HEK293 (cell line): ENCODE data around the gene BTN2A1.

ENCODE experiments used
- CTCF ChIA-PET: fragments of 350-600 bp; formaldehyde crosslinking; extraction: SDS; loops from one replicate; lab custom pipeline; 2021; ENCODE audit warnings: antibody characterized with exemption; lab: Yijun Ruan, JAX
- POLR2A ChIA-PET: fragments of 300-600 bp; formaldehyde crosslinking; extraction: SDS; loops from one replicate; lab custom pipeline; 2020; ENCODE audit warnings: antibody characterized with exemption, inconsistent platforms; lab: Yijun Ruan, JAX
- H3K27ac ChIP-seq: fragments of 200-500 bp; sonication (Bioruptor generic); 2 replicates; pipeline ENCODE4 v1.5.1; 2014; ENCODE audit warnings: low read depth, low read length, control low read depth, inconsistent platforms; ENCODE audit errors: extremely low read depth
- H3K36me3 ChIP-seq, 2 experiments: fragments of 200-500 bp in 1 of 2; sonication (Bioruptor generic) in 1 of 2; 1 replicate in 1 of 2; 2 replicates in 1 of 2; pipeline ENCODE4 v1.5.1; 2014 to 2017; ENCODE audit warnings: inconsistent platforms in 2 of 2, low read length in 2 of 2; ENCODE audit not compliant: control insufficient read depth in 2 of 2, insufficient read depth in 1 of 2
- H3K4me1 ChIP-seq: fragments of 200-500 bp; sonication (Bioruptor generic); 2 replicates; pipeline ENCODE4 v1.5.1; 2014; ENCODE audit warnings: mild to moderate bottlenecking, low read length, inconsistent platforms; ENCODE audit not compliant: control insufficient read depth, insufficient read depth
- H3K4me3 ChIP-seq: 2 replicates; pipeline ENCODE4 v1.5.1; 2011; ENCODE audit warnings: low read depth, mild to moderate bottlenecking, control low read depth, low read length, moderate library complexity
- H3K9me3 ChIP-seq: fragments of 200-500 bp; sonication (Bioruptor generic); 2 replicates; pipeline ENCODE4 v1.5.1; 2014; ENCODE audit warnings: low read depth, low read length, inconsistent platforms; ENCODE audit not compliant: control insufficient read depth, insufficient read depth
- GLIS2 ChIP-seq: fragments of 450-650 bp; formaldehyde crosslinking; IDR thresholded peaks from 2 replicates; pipeline ENCODE4 v1.5.1; 2016; ENCODE audit warnings: missing biosample characterization, missing genetic modification characterization
- IKZF3 ChIP-seq: fragments of 450-650 bp; IDR thresholded peaks from 2 replicates; pipeline ENCODE4 v1.5.0; 2018; ENCODE audit warnings: missing biosample characterization, mild to moderate bottlenecking, missing genetic modification characterization, moderate library complexity
- KLF8 ChIP-seq: fragments of 450-650 bp; formaldehyde crosslinking; IDR thresholded peaks from 2 replicates; pipeline ENCODE4 v1.5.1; 2016; ENCODE audit warnings: missing biosample characterization, missing genetic modification characterization
- KLF9 ChIP-seq: fragments of 450-650 bp; formaldehyde crosslinking; IDR thresholded peaks from 2 replicates; pipeline ENCODE4 v1.5.1; 2016; ENCODE audit warnings: missing biosample characterization, missing genetic modification characterization, low read depth
- MEIS1 ChIP-seq: sonication (generic); formaldehyde crosslinking; IDR thresholded peaks from 2 replicates; pipeline ENCODE4 v1.8.1; 2022; ENCODE audit warnings: missing genetic modification reagents, mild to moderate bottlenecking, borderline replicate concordance
- OVOL3 ChIP-seq: fragments of 450-650 bp; formaldehyde crosslinking; IDR thresholded peaks from 2 replicates; pipeline ENCODE4 v1.5.1; 2016; ENCODE audit warnings: missing biosample characterization, missing genetic modification characterization
- PRDM10 ChIP-seq: fragments of 450-650 bp; formaldehyde crosslinking; IDR thresholded peaks from 2 replicates; pipeline ENCODE4 v1.5.1; 2016; ENCODE audit warnings: missing biosample characterization, missing genetic modification characterization
- REPIN1 ChIP-seq: fragments of 450-650 bp; formaldehyde crosslinking; IDR thresholded peaks from 2 replicates; pipeline ENCODE4 v1.5.1; 2017; ENCODE audit warnings: missing biosample characterization, missing genetic modification characterization, low read depth
- SP2 ChIP-seq: fragments of 450-650 bp; formaldehyde crosslinking; IDR thresholded peaks from 2 replicates; pipeline ENCODE4 v1.5.1; 2016; ENCODE audit warnings: missing biosample characterization, missing genetic modification characterization
- TCF7L2 ChIP-seq: IDR thresholded peaks from 2 replicates; pipeline ENCODE4 v1.6.1; 2011; ENCODE audit warnings: low read depth, mild to moderate bottlenecking, inconsistent platforms, low read length, moderate library complexity, borderline replicate concordance
- WT1 ChIP-seq: fragments of 450-650 bp; formaldehyde crosslinking; IDR thresholded peaks from 2 replicates; pipeline ENCODE4 v1.5.1; 2016; ENCODE audit warnings: missing biosample characterization, missing genetic modification characterization
- YY1 ChIP-seq: fragments of 450-650 bp; formaldehyde crosslinking; IDR thresholded peaks from 2 replicates; pipeline ENCODE4 v1.5.1; 2018; ENCODE audit warnings: missing biosample characterization, missing genetic modification characterization
- ZBTB17 ChIP-seq: fragments of 450-650 bp; formaldehyde crosslinking; IDR thresholded peaks from 2 replicates; pipeline ENCODE4 v1.5.1; 2016; ENCODE audit warnings: missing biosample characterization, missing genetic modification characterization
- ZBTB48 ChIP-seq: fragments of 450-650 bp; formaldehyde crosslinking; IDR thresholded peaks from 2 replicates; pipeline ENCODE4 v1.5.1; 2016; ENCODE audit warnings: missing biosample characterization, missing genetic modification characterization
- ZFHX2 ChIP-seq: fragments of 450-650 bp; formaldehyde crosslinking; conservative IDR thresholded peaks from 2 replicates; pipeline ENCODE4 v1.5.1; 2016; ENCODE audit warnings: missing biosample characterization, missing genetic modification characterization
- ZFP37 ChIP-seq: fragments of 450-650 bp; formaldehyde crosslinking; IDR thresholded peaks from 2 replicates; pipeline ENCODE4 v1.5.1; 2016; ENCODE audit warnings: missing biosample characterization, missing genetic modification characterization
- ZIC2 ChIP-seq: fragments of 450-650 bp; formaldehyde crosslinking; IDR thresholded peaks from 2 replicates; pipeline ENCODE4 v1.5.1; 2016; ENCODE audit warnings: missing biosample characterization, missing genetic modification characterization
- ZNF114 ChIP-seq: fragments of 450-650 bp; formaldehyde crosslinking; IDR thresholded peaks from 2 replicates; pipeline ENCODE4 v1.5.0; 2017; ENCODE audit warnings: missing biosample characterization, missing genetic modification characterization
- ZNF138 ChIP-seq: fragments of 450-650 bp; formaldehyde crosslinking; IDR thresholded peaks from 2 replicates; pipeline ENCODE4 v1.5.1; 2016; ENCODE audit warnings: missing biosample characterization, missing genetic modification characterization, borderline replicate concordance
- ZNF184 ChIP-seq: fragments of 450-650 bp; IDR thresholded peaks from 2 replicates; pipeline ENCODE4 v1.5.1; 2018; ENCODE audit warnings: missing biosample characterization, mild to moderate bottlenecking, missing genetic modification characterization
- ZNF2 ChIP-seq: fragments of 450-650 bp; formaldehyde crosslinking; IDR thresholded peaks from 2 replicates; pipeline ENCODE4 v1.5.1; 2016; ENCODE audit warnings: missing biosample characterization, missing genetic modification characterization
- ZNF335 ChIP-seq: fragments of 450-650 bp; formaldehyde crosslinking; conservative IDR thresholded peaks from 2 replicates; pipeline ENCODE4 v1.5.1; 2016; ENCODE audit warnings: missing biosample characterization, missing genetic modification characterization
- ZNF366 ChIP-seq: fragments of 450-650 bp; formaldehyde crosslinking; conservative IDR thresholded peaks from 2 replicates; pipeline ENCODE4 v1.5.1; 2016; ENCODE audit warnings: missing biosample characterization, missing genetic modification characterization
- ZNF404 ChIP-seq: fragments of 450-650 bp; formaldehyde crosslinking; IDR thresholded peaks from 2 replicates; pipeline ENCODE4 v1.5.1; 2017; ENCODE audit warnings: missing biosample characterization, missing genetic modification characterization
- ZNF501 ChIP-seq: fragments of 450-650 bp; formaldehyde crosslinking; IDR thresholded peaks from 2 replicates; pipeline ENCODE4 v1.5.1; 2016; ENCODE audit warnings: missing biosample characterization, missing genetic modification characterization
- ZNF529 ChIP-seq: fragments of 450-650 bp; formaldehyde crosslinking; IDR thresholded peaks from 2 replicates; pipeline ENCODE4 v1.5.1; 2017; ENCODE audit warnings: missing genetic modification characterization, missing biosample characterization; ENCODE audit not compliant: insufficient replicate concordance
- ZNF600 ChIP-seq: fragments of 450-650 bp; formaldehyde crosslinking; IDR thresholded peaks from 2 replicates; pipeline ENCODE4 v1.5.1; 2016; ENCODE audit warnings: missing biosample characterization, missing genetic modification characterization
- ZNF624 ChIP-seq: fragments of 450-650 bp; formaldehyde crosslinking; IDR thresholded peaks from 2 replicates; pipeline ENCODE4 v1.5.1; 2017; ENCODE audit warnings: missing biosample characterization, missing genetic modification characterization
- ZNF785 ChIP-seq: fragments of 450-650 bp; formaldehyde crosslinking; IDR thresholded peaks from 2 replicates; pipeline ENCODE4 v1.5.1; 2016; ENCODE audit warnings: missing biosample characterization, missing genetic modification characterization
- ZXDB ChIP-seq: fragments of 450-650 bp; formaldehyde crosslinking; IDR thresholded peaks from 2 replicates; pipeline ENCODE4 v1.5.1; 2016; ENCODE audit warnings: missing biosample characterization, missing genetic modification characterization
- TF ChIP-seq, protein P1 (sequence below): fragments of 450-650 bp; formaldehyde crosslinking; IDR thresholded peaks from 2 replicates; pipeline ENCODE4 v1.5.1; 2016; ENCODE audit warnings: missing biosample characterization, missing genetic modification characterization
- TF ChIP-seq, protein P2 (sequence below): fragments of 450-650 bp; formaldehyde crosslinking; IDR thresholded peaks from 2 replicates; pipeline ENCODE4 v1.5.1; 2016; ENCODE audit warnings: missing biosample characterization, missing genetic modification characterization

The BTN2A1 gene

DNA sequence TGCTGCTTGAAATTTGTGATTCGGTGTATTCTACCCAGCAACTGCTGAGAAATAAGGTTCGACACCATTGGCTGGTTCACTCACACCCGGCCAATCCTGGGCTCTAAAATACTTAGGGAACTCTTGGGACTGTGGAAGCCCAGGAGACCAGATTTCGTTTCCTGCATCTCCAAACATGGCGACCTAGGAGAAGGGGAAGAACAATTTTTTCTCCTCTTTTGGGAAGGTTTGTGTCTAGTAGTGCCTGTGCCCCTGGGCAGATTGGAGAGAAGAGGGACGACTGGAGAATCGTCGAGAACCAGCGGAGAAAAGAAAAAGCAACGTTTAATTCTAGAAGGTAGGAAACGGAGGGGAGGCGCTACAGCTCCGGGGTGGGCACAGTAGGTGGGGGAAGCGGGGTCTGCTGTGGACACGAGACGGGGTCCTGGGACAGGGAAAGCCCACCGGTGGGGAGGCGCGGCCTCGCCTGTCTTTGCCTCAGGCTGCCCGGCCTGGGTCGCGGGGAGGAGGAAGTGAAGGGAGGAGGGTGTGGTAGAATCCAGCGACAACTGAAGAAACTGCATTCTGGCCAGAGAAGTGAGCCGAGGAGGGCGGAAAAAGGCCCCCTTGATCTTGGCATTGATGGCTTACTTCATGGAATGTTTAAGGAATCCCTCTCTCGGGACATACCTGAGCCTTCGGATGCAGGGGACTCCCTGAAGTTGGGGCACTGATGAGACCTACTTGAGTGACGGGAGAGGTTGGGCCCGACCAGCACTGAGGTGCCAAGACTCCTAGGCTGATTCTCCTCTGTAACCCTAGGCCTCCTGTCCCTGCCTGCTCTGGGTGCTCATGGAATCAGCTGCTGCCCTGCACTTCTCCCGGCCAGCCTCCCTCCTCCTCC is at the start of gene BTN2A1:
Gene BTN2A1 (plus strand): TSS at position 150 of the 883 bp plus-strand sequence. CDS start 682 bp downstream, at position 832.
- CTCF ChIA-PET: interaction anchor here (0.5 to 0.7 kb wide), 2 partner anchors 34 to 42 kb away, joined by 3 to 4 read pairs; no protein-coding TSS in a partner anchor
- no peaks in the 10 kb centered on the region for H3K4me1 ChIP-seq
- POLR2A ChIA-PET: interaction anchor here (1.3 kb wide), 1 partner anchor 16 kb away, joined by 6 read pairs; no protein-coding TSS in a partner anchor
- TF ChIP-seq YY1 (tag by site-specific recombination) (peak; percentile 60; the same call in 1 of the 2 replicates), WT1 (tag by site-specific recombination) (peak; percentile 41; the same call in 1 of the 2 replicates), KLF9 (tag by site-specific recombination) (peak; percentile 24; the same call in 1 of the 2 replicates), ZNF501 (peak; percentile 50; the same call in 1 of the 2 replicates), ZNF184 (tag by site-specific recombination) (no peak), ZFP37 (tag by site-specific recombination) (0 out of 2 replicates have a peak, but pooled peaks have one; percentile 26), KLF8 (tag by site-specific recombination) (peak; percentile 13; the same call in 1 of the 2 replicates), PRDM10 (tag by site-specific recombination) (peak; percentile 80), ZNF366 (tag by site-specific recombination) (peak; percentile 88), MEIS1 (CRISPR knock-in tag) (no peak), OVOL3 (tag by site-specific recombination) (no peak), ZNF404 (tag by site-specific recombination) (no peak), ZBTB48 (tag by site-specific recombination) (peak; percentile 81), ZFHX2 (tag by site-specific recombination) (0 out of 2 replicates have a peak, but pooled peaks have one; percentile 10), ZBTB17 (tag by site-specific recombination) (peak; percentile 29; the same call in 1 of the 2 replicates), SP2 (tag by site-specific recombination) (no peak), ZNF335 (tag by site-specific recombination) (peak; percentile 99), ZNF138 (tag by site-specific recombination) (0 out of 2 replicates have a peak, but pooled peaks have one; percentile 29), ZNF114 (no peak), ZNF2 (tag by site-specific recombination) (peak; percentile 49; the same call in 1 of the 2 replicates), ZNF624 (no peak), TCF7L2 (no peak), REPIN1 (tag by site-specific recombination) (no peak), ZNF529 (tag by site-specific recombination) (no peak), ZXDB (tag by site-specific recombination) (peak; percentile 26; the same call in 1 of the 2 replicates), IKZF3 (tag by site-specific recombination) (peak; percentile 92), ZNF785 (tag by site-specific recombination) (no peak), ZNF600 (tag by site-specific recombination) (0 out of 2 replicates have a peak, but pooled peaks have one; percentile 32), ZIC2 (tag by site-specific recombination) (peak; percentile 14; the same call in 1 of the 2 replicates), GLIS2 (tag by site-specific recombination) (peak; percentile 61)
- TF ChIP-seq, protein P1, sequence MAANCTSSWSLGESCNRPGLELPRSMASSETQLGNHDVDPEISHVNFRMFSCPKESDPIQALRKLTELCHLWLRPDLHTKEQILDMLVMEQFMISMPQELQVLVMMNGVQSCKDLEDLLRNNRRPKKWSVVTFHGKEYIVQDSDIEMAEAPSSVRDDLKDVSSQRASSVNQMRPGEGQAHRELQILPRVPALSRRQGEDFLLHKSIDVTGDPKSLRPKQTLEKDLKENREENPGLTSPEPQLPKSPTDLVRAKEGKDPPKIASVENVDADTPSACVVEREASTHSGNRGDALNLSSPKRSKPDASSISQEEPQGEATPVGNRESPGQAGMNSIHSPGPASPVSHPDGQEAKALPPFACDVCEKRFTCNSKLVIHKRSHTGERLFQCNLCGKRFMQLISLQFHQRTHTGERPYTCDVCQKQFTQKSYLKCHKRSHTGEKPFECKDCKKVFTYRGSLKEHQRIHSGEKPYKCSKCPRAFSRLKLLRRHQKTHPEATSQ: no peak
- TF ChIP-seq, protein P2, sequence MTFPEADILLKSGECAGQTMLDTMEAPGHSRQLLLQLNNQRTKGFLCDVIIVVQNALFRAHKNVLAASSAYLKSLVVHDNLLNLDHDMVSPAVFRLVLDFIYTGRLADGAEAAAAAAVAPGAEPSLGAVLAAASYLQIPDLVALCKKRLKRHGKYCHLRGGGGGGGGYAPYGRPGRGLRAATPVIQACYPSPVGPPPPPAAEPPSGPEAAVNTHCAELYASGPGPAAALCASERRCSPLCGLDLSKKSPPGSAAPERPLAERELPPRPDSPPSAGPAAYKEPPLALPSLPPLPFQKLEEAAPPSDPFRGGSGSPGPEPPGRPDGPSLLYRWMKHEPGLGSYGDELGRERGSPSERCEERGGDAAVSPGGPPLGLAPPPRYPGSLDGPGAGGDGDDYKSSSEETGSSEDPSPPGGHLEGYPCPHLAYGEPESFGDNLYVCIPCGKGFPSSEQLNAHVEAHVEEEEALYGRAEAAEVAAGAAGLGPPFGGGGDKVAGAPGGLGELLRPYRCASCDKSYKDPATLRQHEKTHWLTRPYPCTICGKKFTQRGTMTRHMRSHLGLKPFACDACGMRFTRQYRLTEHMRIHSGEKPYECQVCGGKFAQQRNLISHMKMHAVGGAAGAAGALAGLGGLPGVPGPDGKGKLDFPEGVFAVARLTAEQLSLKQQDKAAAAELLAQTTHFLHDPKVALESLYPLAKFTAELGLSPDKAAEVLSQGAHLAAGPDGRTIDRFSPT: 0 out of 2 replicates have a peak, but pooled peaks have one; percentile 11

More for the DNA sequence above, at the start of gene BTN2A1:
- Histone ChIP-seq H3K36me3 (peaks cover 22 to 39% of the 10 kb centered on the region in 2 experiments), H3K27ac (peak within 1 kb of the TSS; percentile 73), H3K4me3 (peak within 1 kb of the TSS; percentile 72), H3K9me3 (no peaks in the 10 kb centered on the region)
